PFSK-1 (cell line): ENCODE results near the gene DAZL.

Source experiments
- POLR2AphosphoS5 ChIP-seq: IDR thresholded peaks from 2 replicates; pipeline ENCODE4 v1.6.1; 2012; ENCODE audit warnings: low read depth, mild to moderate bottlenecking, control low read depth, low read length, moderate library complexity
- REST ChIP-seq, 2 experiments: IDR thresholded peaks; 2 replicates each; pipeline versions ENCODE4 v1.6.1 to v1.8.0; 2011 to 2012; ENCODE audit warnings: low read depth in 2 of 2, low read length in 2 of 2, control low read depth in 1 of 2, inconsistent platforms in 1 of 2, mild to moderate bottlenecking in 1 of 2, moderate library complexity in 1 of 2; ENCODE audit not compliant: insufficient read depth in 1 of 2

DNA sequence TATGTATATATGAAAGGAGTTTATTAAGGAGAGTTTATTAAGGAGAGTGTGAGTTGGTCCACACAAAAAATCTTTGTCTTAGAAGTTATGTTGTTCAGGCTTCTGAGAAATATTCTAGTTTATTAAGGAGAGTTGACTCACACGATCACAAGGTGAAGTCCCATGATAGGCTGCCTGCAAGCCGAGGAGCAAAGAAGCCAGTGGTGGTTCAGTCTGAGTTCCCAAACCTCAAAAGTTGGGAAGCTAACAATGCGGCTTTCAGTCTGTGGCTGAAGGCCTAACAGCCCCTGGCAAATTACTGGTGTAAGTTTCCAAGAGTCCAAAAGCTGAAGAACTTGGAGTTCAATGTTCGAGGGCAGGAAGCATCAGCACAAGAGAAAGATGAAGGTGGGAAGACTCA is 42.4 kb upstream of the DAZL start:
- TF ChIP-seq REST (IDR thresholded peaks at IDR 0.05; ENCODE audit: insufficient read depth in 1 of 2, low read depth in 2 of 2, low read length in 2 of 2) (no peak), POLR2AphosphoS5 (no peak)
